ENCODE data around the gene SCN1A.

DNA sequence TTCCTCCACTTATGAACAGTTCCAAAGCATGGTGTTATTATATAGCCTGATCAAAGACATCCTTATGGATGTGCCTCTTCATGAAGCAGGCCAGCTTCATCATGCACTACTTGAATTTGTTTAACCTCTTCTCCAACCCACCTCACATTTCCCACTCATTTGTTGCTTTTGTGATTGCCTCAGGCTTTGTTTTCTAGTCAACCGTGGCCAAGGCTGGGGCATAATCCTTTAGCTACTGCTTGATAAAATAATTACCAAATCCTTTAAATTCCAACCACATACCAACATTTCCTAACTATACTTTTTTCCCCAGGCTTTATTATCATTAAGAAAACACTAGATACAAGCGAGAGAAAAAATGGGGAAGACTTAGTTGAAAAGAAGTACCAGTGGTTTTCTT, 39.6 kb upstream of the SCN1A start:
- TF ChIP-seq POLR2A (IDR thresholded peaks at IDR 0.05), result no peak
- TF ChIP-seq, protein P1, sequence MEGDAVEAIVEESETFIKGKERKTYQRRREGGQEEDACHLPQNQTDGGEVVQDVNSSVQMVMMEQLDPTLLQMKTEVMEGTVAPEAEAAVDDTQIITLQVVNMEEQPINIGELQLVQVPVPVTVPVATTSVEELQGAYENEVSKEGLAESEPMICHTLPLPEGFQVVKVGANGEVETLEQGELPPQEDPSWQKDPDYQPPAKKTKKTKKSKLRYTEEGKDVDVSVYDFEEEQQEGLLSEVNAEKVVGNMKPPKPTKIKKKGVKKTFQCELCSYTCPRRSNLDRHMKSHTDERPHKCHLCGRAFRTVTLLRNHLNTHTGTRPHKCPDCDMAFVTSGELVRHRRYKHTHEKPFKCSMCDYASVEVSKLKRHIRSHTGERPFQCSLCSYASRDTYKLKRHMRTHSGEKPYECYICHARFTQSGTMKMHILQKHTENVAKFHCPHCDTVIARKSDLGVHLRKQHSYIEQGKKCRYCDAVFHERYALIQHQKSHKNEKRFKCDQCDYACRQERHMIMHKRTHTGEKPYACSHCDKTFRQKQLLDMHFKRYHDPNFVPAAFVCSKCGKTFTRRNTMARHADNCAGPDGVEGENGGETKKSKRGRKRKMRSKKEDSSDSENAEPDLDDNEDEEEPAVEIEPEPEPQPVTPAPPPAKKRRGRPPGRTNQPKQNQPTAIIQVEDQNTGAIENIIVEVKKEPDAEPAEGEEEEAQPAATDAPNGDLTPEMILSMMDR (IDR thresholded peaks at IDR 0.05), result no peak

All from vagina (tissue), 2 donors.